Cardiac septum (tissue), 1 donor: Measurements from ENCODE around the gene TRIM38. TPM values are rescaled to one million over a fixed set of nuclear protein-coding genes. Genes with fewer than 3 reads are reported as not detected.

ENCODE experiments used
- DNase-seq: peaks from one replicate; pipeline ENCODE4 v3.0.0-alpha.2; 2020; ENCODE audit warnings: low spot score
- intact Hi-C: fragments of 100-400 bp; cut with DNase I; formaldehyde crosslinking; loops from one replicate; pipeline ENCODE4 v1.14.0; 2022
- total RNA-seq: library from RNA; stranded (reverse); fragmentation: NEBNext Ultra II Directional; extraction: Animal tissue kit (Norgen Biotek cat#: 25700); gene quantifications from one replicate; pipeline ENCODE4 v1.2.1, GENCODE V29; 2021
- donor health status: DM: no; HTN: no; CAD: no.

Gene TRIM38
- total RNA-seq, 1 donor from 2014 or later = 2.5 TPM

DNA sequence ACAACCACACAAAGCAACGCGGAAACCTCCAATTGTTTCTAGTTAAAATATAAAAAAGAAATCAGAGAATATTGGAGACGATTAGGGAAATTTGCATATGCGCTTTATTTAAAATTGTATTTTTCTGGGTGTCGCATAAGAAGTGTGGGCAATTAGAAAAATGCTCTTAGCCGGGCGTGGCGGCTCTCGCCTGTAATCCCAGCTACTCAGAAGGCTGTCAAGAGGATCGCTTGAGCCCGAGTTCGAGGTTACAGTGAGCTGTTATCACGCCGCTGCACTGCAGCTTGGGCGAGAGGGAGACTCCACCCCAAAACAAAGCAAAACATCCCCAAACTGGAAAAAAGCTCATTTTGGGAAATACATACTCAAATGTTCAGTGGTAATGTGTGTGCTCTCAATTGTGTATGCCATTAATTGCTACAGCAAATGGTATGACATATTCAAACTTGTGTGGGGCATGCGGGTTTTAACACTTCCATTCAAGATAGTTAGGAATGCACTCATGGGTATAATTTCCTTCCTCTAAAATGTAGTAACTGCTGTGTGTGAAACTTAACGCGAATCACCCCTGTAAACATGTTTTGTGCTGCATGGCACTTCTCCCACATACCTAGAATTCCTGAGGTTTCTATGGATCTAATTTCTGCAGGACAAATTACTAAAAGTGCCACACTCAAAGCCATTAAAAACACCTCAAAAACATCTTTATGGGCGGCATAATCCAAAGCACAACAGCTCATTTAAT is 69.9 kb downstream of the TRIM38 start:
- intact Hi-C loops = loop anchor here (2.0 to 10.0 kb wide), 3 partner anchors 124 to 1782 kb away; a partner anchor contains a TSS
- no peak for DNase-seq

DNA sequence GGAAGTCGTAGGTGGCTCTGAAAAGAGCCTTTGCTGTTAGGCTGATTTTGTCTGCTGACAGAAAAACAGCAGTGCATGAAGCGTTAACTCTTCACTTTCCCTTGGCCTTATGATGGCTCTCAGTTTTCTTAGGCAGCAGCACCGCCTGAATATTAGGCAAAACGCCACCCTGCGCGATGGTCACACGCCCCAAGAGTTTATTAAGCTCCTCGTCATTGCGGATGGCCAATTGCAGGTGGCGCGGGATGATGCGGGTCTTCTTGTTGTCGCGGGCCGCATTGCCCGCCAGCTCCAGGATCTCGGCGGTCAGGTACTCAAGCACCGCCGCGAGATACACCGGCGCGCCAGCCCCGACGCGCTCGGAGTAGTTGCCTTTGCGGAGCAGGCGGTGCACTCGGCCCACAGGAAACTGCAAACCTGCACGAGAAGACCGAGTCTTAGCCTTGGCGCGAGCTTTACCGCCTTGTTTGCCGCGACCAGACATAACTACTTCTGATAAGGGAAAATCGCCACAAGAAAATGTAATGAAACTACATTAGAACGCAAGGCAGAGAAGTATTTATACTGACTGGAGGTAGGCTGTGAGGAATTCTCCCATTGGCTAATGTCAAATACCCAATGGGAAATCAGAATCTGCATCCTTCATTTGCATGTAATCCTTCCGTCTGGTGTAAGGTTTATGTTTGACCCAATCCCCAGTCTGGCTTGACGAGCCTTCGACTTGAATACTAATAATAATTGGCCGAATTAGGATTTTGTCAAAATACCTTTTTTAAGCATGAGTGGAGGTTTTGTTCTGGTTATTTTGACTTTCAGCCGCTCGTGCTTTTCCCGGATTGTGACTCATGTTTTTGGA is 70.7 kb downstream of the TRIM38 start:
- DNase-seq = no peak
- intact Hi-C loops = loop anchor here (2.0 to 10.0 kb wide), 3 partner anchors 123 to 1781 kb away; a partner anchor contains a TSS

DNA sequence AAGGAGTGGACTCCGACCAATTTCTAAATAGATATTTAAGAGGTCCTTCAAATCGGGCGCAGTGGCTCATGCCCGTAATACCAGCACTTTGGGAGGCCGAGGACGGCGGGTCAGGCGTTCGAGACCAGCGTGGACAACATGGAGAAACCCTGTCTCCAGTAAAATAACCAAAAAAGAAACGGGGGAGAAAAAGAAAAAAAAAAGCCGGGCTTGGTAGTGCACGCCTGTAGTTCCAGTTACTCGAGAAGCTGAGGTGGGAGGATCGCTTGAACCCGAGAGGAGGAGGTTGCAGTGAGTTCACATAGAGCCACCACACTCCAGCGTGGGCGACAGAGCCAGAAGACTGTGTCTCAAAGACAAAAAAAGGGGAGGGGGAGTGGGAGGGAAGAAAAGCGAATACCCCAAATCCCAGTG is 71.3 kb downstream of the TRIM38 start:
- intact Hi-C loops = loop anchor here (2.0 to 10.0 kb wide), 3 partner anchors 123 to 1781 kb away; a partner anchor contains a TSS
- DNase-seq = no peak

DNA sequence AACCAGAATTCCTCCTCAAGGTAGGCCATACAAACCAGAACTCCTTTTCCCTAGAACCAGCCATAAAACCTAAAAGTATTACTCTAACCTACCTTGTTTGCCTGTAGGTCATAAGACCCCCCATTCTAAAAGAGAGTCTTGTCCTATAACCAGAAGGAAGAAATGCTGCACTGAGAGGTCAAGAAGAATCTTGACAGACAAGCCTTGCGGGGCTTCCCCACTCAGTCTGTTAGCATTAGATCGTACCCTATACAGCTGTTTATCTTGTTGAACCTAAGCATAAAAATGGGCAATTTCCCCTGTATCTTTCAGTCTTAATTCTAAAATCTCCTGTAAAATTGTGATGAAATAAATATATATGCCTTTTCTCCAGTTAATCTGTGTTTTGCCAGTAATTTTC is 72.3 kb downstream of the TRIM38 start:
- intact Hi-C loops = loop anchor here (10.0 kb wide), 1 partner anchor 1780 kb away; a partner anchor contains a TSS
- no peak for DNase-seq

Other genes with a start within 250 kb of the TRIM38 start
- gene SLC17A4, start 208.1 kb upstream of the TRIM38 start, total RNA-seq = not detected
- gene SLC17A1, start 130.8 kb upstream of the TRIM38 start, total RNA-seq = not detected
- not detected for gene SLC17A3, start 88.6 kb upstream of the TRIM38 start, total RNA-seq
- not detected for gene SLC17A2, start 32.1 kb upstream of the TRIM38 start, total RNA-seq
- 2.4 TPM for gene HFE, start 124.6 kb downstream of the TRIM38 start, total RNA-seq